GM12878 (cell line): ENCODE data around the gene EYS. TPM values are rescaled to one million over a fixed set of nuclear protein-coding genes. Genes with fewer than 3 reads are reported as not detected.

Source experiments
- ATAC-seq: fragments of 200-7000 bp; cut with Tn5 transposase; 3 replicates; pipeline ENCODE4 v1.9.1; 2020; ENCODE audit warnings: mild to moderate bottlenecking, moderate library complexity
- BruUV-seq: library from RNA; stranded (reverse); fragments of 400-500 nt; replicated peaks from 2 replicates; lab custom pipeline; 2021; lab: Mats Ljungman, UMichigan
- CTCF ChIA-PET: fragments of 300-600 bp; sonication (Branson Sonifier 250); formaldehyde crosslinking; extraction: SDS; loops from one replicate; lab custom pipeline; 2021; ENCODE audit warnings: inconsistent platforms; lab: Yijun Ruan, JAX
- POLR2A ChIA-PET: fragments of 350-600 bp; formaldehyde crosslinking; extraction: SDS; loops from one replicate; lab custom pipeline; 2021; ENCODE audit warnings: inconsistent platforms; lab: Charles Lee
- RAD21 ChIA-PET: fragments of 300-600 bp; sonication (Branson Sonifier 250); formaldehyde crosslinking; loops from one replicate; lab custom pipeline; 2023; ENCODE audit warnings: antibody characterized with exemption; ENCODE audit not compliant: unreplicated experiment; lab: Charles Lee
- SMC1A ChIA-PET: fragments of 300-600 bp; sonication (Branson Sonifier 250); formaldehyde crosslinking; loops from one replicate; lab custom pipeline; 2023; ENCODE audit not compliant: unreplicated experiment, uncharacterized antibody; lab: Charles Lee
- DNase-seq: peaks from one replicate; pipeline ENCODE4 v3.0.0-alpha.2; 2011; ENCODE audit warnings: low read depth, low spot score
- FAIRE-seq: peaks from 3 replicates; lab custom pipeline; 2011; peaks lifted over from hg19 to GRCh38; lab: Jason Lieb, UNC
- H2AFZ ChIP-seq: 2 replicates; pipeline ENCODE4 v1.6.0; 2011; ENCODE audit warnings: low read depth, low read length, control low read depth; ENCODE audit not compliant: control insufficient read depth
- H3K27ac ChIP-seq: 2 replicates; pipeline ENCODE4 v1.5.1; 2011; ENCODE audit warnings: control low read depth; ENCODE audit not compliant: control insufficient read depth, insufficient read depth
- H3K27me3 ChIP-seq, 2 experiments: replicated peaks in 1 of 2; 2 replicates each; pipeline versions ENCODE4 v1.6.0 to v1.6.1; 2011; ENCODE audit warnings: low read length in 1 of 2; ENCODE audit not compliant: control insufficient read depth in 2 of 2, insufficient read depth in 2 of 2
- H3K36me3 ChIP-seq, 2 experiments: 2 replicates each; pipeline ENCODE4 v1.5.1; 2011; ENCODE audit warnings: low read length in 1 of 2; ENCODE audit not compliant: control insufficient read depth in 2 of 2, insufficient read depth in 2 of 2
- H3K4me1 ChIP-seq: 2 replicates; pipeline ENCODE4 v1.6.1; 2011; ENCODE audit warnings: mild to moderate bottlenecking, low read length, moderate library complexity, mixed read lengths; ENCODE audit not compliant: control insufficient read depth, insufficient read depth
- H3K4me2 ChIP-seq: 2 replicates; pipeline ENCODE4 v1.6.0; 2011; ENCODE audit warnings: control low read depth; ENCODE audit not compliant: control insufficient read depth, insufficient read depth
- H3K4me3 ChIP-seq: fragments of 200-600 bp; sonication (generic); 2 replicates; pipeline ENCODE4 v1.5.1; 2016
- H3K79me2 ChIP-seq: 2 replicates; pipeline ENCODE4 v1.6.0; 2011; ENCODE audit warnings: low read length; ENCODE audit not compliant: control insufficient read depth, insufficient read depth
- H3K9ac ChIP-seq: 2 replicates; pipeline ENCODE4 v1.8.0; 2011; ENCODE audit warnings: low read length, control low read depth, mixed read lengths; ENCODE audit not compliant: control insufficient read depth, insufficient read depth
- H3K9me3 ChIP-seq: replicated peaks from 3 replicates; pipeline ENCODE4 v1.5.1; 2011; ENCODE audit warnings: mild to moderate bottlenecking, low read length; ENCODE audit not compliant: control insufficient read depth, insufficient read depth
- H4K20me1 ChIP-seq: 2 replicates; pipeline ENCODE4 v1.6.0; 2011; ENCODE audit not compliant: control insufficient read depth, insufficient read depth
- BCL11A ChIP-seq: IDR thresholded peaks from 2 replicates; pipeline ENCODE4 v1.6.1; 2011; ENCODE audit warnings: low read depth, low read length
- BHLHE40 ChIP-seq, 2 experiments: fragments of 450-650 bp in 1 of 2; IDR thresholded peaks; 2 replicates each; pipeline ENCODE4 v1.6.1; 2011 to 2017; ENCODE audit warnings: low read depth in 2 of 2, borderline replicate concordance in 1 of 2, improper control_type of control experiment in 1 of 2, low read length in 1 of 2, mild to moderate bottlenecking in 1 of 2
- CEBPB ChIP-seq, 2 experiments: fragments of 150-350 bp in 1 of 2; IDR thresholded peaks; 2 replicates each; pipeline ENCODE4 v1.6.1; 2012 to 2014; ENCODE audit warnings: low read depth in 2 of 2, low read length in 2 of 2, borderline replicate concordance in 1 of 2, inconsistent platforms in 1 of 2
- E2F8 ChIP-seq: fragments of 450-650 bp; IDR thresholded peaks from 2 replicates; pipeline ENCODE4 v1.6.1; 2018; ENCODE audit warnings: mild to moderate bottlenecking, low read depth, moderate library complexity; ENCODE audit not compliant: partially characterized antibody
- EZH2 ChIP-seq: IDR thresholded peaks from 2 replicates; pipeline ENCODE4 v1.6.1; 2012; ENCODE audit warnings: low read depth, mild to moderate bottlenecking, control low read depth, inconsistent platforms, low read length, borderline replicate concordance; ENCODE audit not compliant: control insufficient read depth
- HCFC1 ChIP-seq: fragments of 150-350 bp; IDR thresholded peaks from 2 replicates; pipeline ENCODE4 v1.6.1; 2014; ENCODE audit warnings: low read length
- MYB ChIP-seq: fragments of 150-350 bp; IDR thresholded peaks from 2 replicates; pipeline ENCODE4 v1.6.1; 2014; ENCODE audit warnings: mild to moderate bottlenecking, low read depth, low read length, borderline replicate concordance
- NKRF ChIP-seq: fragments of 450-650 bp; conservative IDR thresholded peaks from 2 replicates; pipeline ENCODE4 v1.6.1; 2017; ENCODE audit warnings: mild to moderate bottlenecking, moderate library complexity
- POU2F2 ChIP-seq: IDR thresholded peaks from 3 replicates; pipeline ENCODE4 v1.6.1; 2011; ENCODE audit warnings: low read depth, mild to moderate bottlenecking, low read length, borderline replicate concordance
- PRDM15 ChIP-seq: fragments of 450-650 bp; formaldehyde crosslinking; IDR thresholded peaks from 2 replicates; pipeline ENCODE4 v1.4.0; 2020; ENCODE audit warnings: mild to moderate bottlenecking, moderate library complexity
- RBBP5 ChIP-seq: fragments of 200-600 bp; sonication (generic); conservative IDR thresholded peaks from 2 replicates; pipeline ENCODE4 v1.6.1; 2016
- SPI1 ChIP-seq: IDR thresholded peaks from 2 replicates; pipeline ENCODE4 v1.6.1; 2011; ENCODE audit warnings: low read depth, mild to moderate bottlenecking, low read length, moderate library complexity, borderline replicate concordance; ENCODE audit not compliant: insufficient read depth
- ZNF274 ChIP-seq: IDR thresholded peaks from one replicate; pipeline ENCODE4 v1.8.0; 2011; ENCODE audit not compliant: insufficient read length, insufficient read depth
- WGBS: methylation state at CpG from one replicate; pipeline ENCODE4 v1.1.6; 2016; ENCODE audit warnings: low lambda C conversion rate; ENCODE audit not compliant: insufficient replicate concordance, insufficient coverage; ENCODE audit errors: missing lambda C conversion rate; 5-methylcytosine and 5-hydroxymethylcytosine counted together
- in situ Hi-C: fragments of 300-500 bp; cut with MboI; formaldehyde crosslinking; loops from 9 replicates; pipeline ENCODE4 v1.14.3; 2018; ENCODE audit warnings: mixed read lengths
- intact Hi-C: fragments of 100-400 bp; cut with micrococcal nuclease; formaldehyde crosslinking; loops from one replicate; pipeline ENCODE4 v1.14.2; 2022; ENCODE audit not compliant: unreplicated experiment
- polyA plus RNA-seq, 11 experiments: library from polyadenylated mRNA; depleted of rRNA in 4 of 11; unstranded in 6 of 11; stranded (reverse) in 5 of 11; fragments of >200 nt; fragmentation: Nextera tagmentation in 4 of 11; fragmentation: Illumina TruSeq in 1 of 11; extraction: Ambion mirVana in 4 of 11; extraction: Trizol in 1 of 11; gene quantifications; 1 replicate in 1 of 11; 2 replicates in 10 of 11; pipeline versions ENCODE4 v1.2.1 to v1.2.3, GENCODE V29; 2011 to 2016; ENCODE audit warnings: inconsistent platforms in 2 of 11, missing spikeins in 2 of 11, low read depth in 1 of 11
- total RNA-seq, 4 experiments: library from RNA; depleted of rRNA in 3 of 4; stranded (reverse); fragments of >200 nt in 3 of 4; fragmentation: Illumina TruSeq in 1 of 4; extraction: Trizol in 1 of 4; gene quantifications; 2 replicates each; pipeline versions ENCODE4 v1.2.1 to v1.2.3, GENCODE V29; 2013 to 2021
- TF ChIP-seq, protein P1 (sequence below): fragments of 450-650 bp; IDR thresholded peaks from 2 replicates; pipeline ENCODE4 v1.6.1; 2014; ENCODE audit warnings: mild to moderate bottlenecking

The EYS gene
- total and polyA plus RNA-seq, 10 of the 15 experiments (the other 5 are each of a cell fraction or from before 2014, with no cell fraction given) = under 0.01 to 0.14 (median 0.02) TPM; not detected in 1

DNA sequence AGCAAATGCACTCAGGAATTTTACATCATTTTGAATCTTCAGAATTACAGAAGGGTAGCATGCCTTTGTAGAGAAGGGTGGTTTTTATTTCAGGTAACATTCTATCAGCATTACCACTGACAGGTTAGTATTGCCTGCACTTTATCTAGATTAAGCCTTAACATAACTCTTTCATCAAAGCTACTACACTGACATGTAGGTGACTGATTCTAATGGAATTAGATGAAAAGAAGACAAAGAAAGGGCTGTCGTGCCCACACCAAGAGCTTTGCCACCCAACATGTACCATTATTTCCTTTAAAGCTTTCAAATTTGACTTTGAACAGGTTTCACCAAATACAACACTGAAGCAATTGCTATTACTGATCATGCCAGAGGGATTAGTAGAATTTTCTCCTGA lies 551.9 kb downstream of the EYS start:
- ATAC-seq (no peak), FAIRE-seq (no peak), DNase-seq (no peak)
- ChIA-PET RAD21 (no interaction called here), POLR2A (no interaction called here), CTCF (no interaction called here), SMC1A (interaction anchor here (1.4 kb wide), 1 partner anchor 24 kb away, joined by 3 read pairs; no protein-coding TSS in a partner anchor)
- Histone ChIP-seq H3K4me2 (no peak overlapping the region), H3K9ac (no peak overlapping the region), H3K4me1 (no peaks in the 10 kb centered on the region), H3K27ac (no peak overlapping the region), H2AFZ (no peak overlapping the region), H3K79me2 (no peaks in the 10 kb centered on the region), H3K27me3 (no peaks in the 10 kb centered on the region), H3K9me3 (no peaks in the 10 kb centered on the region), H3K36me3 (no peaks in the 10 kb centered on the region), H3K4me3 (no peak overlapping the region), H4K20me1 (no peaks in the 10 kb centered on the region)
- no TSS peak for BruUV-seq
- intact Hi-C loops = no loop called here
- in situ Hi-C loops = no loop called here
- WGBS = 5% methylated on average over 1 of the region's 1 CpG
- TF ChIP-seq EZH2 = no peak
- no peak for TF ChIP-seq BCL11A
- no peak for TF ChIP-seq PRDM15 (CRISPR knock-in tag)
- no peak for TF ChIP-seq MYB
- no peak for TF ChIP-seq ZNF274
- no peak for TF ChIP-seq CEBPB (IDR thresholded peaks at IDR 0.05; ENCODE audit: borderline replicate concordance in 1 of 2, low read depth in 2 of 2, low read length in 2 of 2)
- TF ChIP-seq E2F8 = no peak
- no peak for TF ChIP-seq HCFC1
- no peak for TF ChIP-seq RBBP5
- TF ChIP-seq, protein P1, sequence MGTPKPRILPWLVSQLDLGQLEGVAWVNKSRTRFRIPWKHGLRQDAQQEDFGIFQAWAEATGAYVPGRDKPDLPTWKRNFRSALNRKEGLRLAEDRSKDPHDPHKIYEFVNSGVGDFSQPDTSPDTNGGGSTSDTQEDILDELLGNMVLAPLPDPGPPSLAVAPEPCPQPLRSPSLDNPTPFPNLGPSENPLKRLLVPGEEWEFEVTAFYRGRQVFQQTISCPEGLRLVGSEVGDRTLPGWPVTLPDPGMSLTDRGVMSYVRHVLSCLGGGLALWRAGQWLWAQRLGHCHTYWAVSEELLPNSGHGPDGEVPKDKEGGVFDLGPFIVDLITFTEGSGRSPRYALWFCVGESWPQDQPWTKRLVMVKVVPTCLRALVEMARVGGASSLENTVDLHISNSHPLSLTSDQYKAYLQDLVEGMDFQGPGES = no peak
- no peak for TF ChIP-seq SPI1
- no peak for TF ChIP-seq POU2F2
- TF ChIP-seq NKRF = no peak
- no peak for TF ChIP-seq BHLHE40 (IDR thresholded peaks at IDR 0.05; ENCODE audit: borderline replicate concordance in 1 of 2, low read depth in 2 of 2, low read length in 1 of 2)
